H1 (cell line): ENCODE results near the gene C2CD4D. TPM values are rescaled to one million over a fixed set of nuclear protein-coding genes. Genes with fewer than 3 reads are reported as not detected.

ENCODE experiments used
- ATF2 ChIP-seq: IDR thresholded peaks from 2 replicates; pipeline ENCODE4 v1.6.1; 2012; ENCODE audit warnings: low read length, inconsistent platforms
- CEBPB ChIP-seq: IDR thresholded peaks from 2 replicates; pipeline ENCODE4 v1.6.1; 2012; ENCODE audit warnings: low read depth, low read length
- CTCF ChIP-seq, 3 experiments: IDR thresholded peaks; 1 replicate in 2 of 3; 2 replicates in 1 of 3; pipeline versions ENCODE4 v1.5.1 to v1.6.1; 2011; ENCODE audit warnings: low read length in 3 of 3, mild to moderate bottlenecking in 3 of 3, inconsistent platforms in 2 of 3, low read depth in 1 of 3, moderate library complexity in 1 of 3; ENCODE audit not compliant: insufficient read depth in 1 of 3; ENCODE audit errors: control extremely low read depth in 1 of 3
- EGR1 ChIP-seq: IDR thresholded peaks from 2 replicates; pipeline ENCODE4 v1.6.1; 2011; ENCODE audit warnings: low read depth, low read length, borderline replicate concordance
- HDAC6 ChIP-seq: IDR thresholded peaks from one replicate; pipeline ENCODE4 v1.7.1; 2012; ENCODE audit warnings: low read depth, mild to moderate bottlenecking, inconsistent platforms, low read length, moderate library complexity
- KDM5A ChIP-seq: fragments of 200-600 bp; IDR thresholded peaks from 2 replicates; pipeline ENCODE4 v1.7.1; 2012; ENCODE audit warnings: mild to moderate bottlenecking, low read length, inconsistent platforms, mixed read lengths
- NRF1 ChIP-seq: IDR thresholded peaks from 2 replicates; pipeline ENCODE4 v1.6.1; 2011; ENCODE audit warnings: mild to moderate bottlenecking, low read depth, low read length, improper control_type of control experiment
- PHF8 ChIP-seq: fragments of 200-600 bp; sonication (generic); conservative IDR thresholded peaks from 2 replicates; pipeline ENCODE4 v1.7.1; 2012; ENCODE audit warnings: low read depth, mild to moderate bottlenecking, inconsistent platforms, low read length, moderate library complexity
- POLR2AphosphoS5 ChIP-seq: IDR thresholded peaks from 2 replicates; pipeline ENCODE4 v1.6.1; 2011; ENCODE audit warnings: low read depth, low read length
- RXRA ChIP-seq: IDR thresholded peaks from 2 replicates; pipeline ENCODE4 v1.6.1; 2011; ENCODE audit warnings: low read depth, mild to moderate bottlenecking, low read length, moderate library complexity; ENCODE audit not compliant: insufficient read depth
- SAP30 ChIP-seq: fragments of 300-600 bp; sonication (generic); IDR thresholded peaks from 2 replicates; pipeline ENCODE4 v1.7.1; 2012; ENCODE audit warnings: low read length, moderate library complexity, mild to moderate bottlenecking, inconsistent platforms; ENCODE audit not compliant: insufficient read depth, insufficient replicate concordance
- TAF7 ChIP-seq: optimal IDR thresholded peaks from 2 replicates; pipeline ENCODE3; 2011; ENCODE audit warnings: low read depth, mild to moderate bottlenecking, inconsistent platforms, low read length, moderate library complexity, borderline replicate concordance
- USF2 ChIP-seq: IDR thresholded peaks from 2 replicates; pipeline ENCODE4 v1.6.1; 2011; ENCODE audit warnings: low read length, improper control_type of control experiment
- YY1 ChIP-seq: IDR thresholded peaks from 2 replicates; pipeline ENCODE4 v1.6.1; 2011; ENCODE audit warnings: low read depth, mild to moderate bottlenecking, low read length
- polyA plus RNA-seq, 7 experiments: library from polyadenylated mRNA; depleted of rRNA in 3 of 7; stranded (reverse) in 5 of 7; unstranded in 2 of 7; fragments of >200 nt in 5 of 7; fragments of 200-250 nt in 2 of 7; gene quantifications; 1 replicate in 5 of 7; 2 replicates in 1 of 7; 4 replicates in 1 of 7; pipeline versions ENCODE4 v1.2.1 to v1.2.3, GENCODE V29; 2011 to 2013; ENCODE audit warnings: missing spikeins in 2 of 7, mixed read lengths in 2 of 7
- total RNA-seq: library from RNA; stranded (reverse); fragmentation: NEBNext Ultra II Directional; extraction: Animal tissue kit (Norgen Biotek cat#: 25700); gene quantifications from 2 replicates; pipeline ENCODE4 v1.2.1, GENCODE V29; 2021

Gene C2CD4D
- total and polyA plus RNA-seq, 2 of the 8 experiments (the other 6 are each of a cell fraction or from before 2014, with no cell fraction given): 0.41 to 0.71 TPM

GRCh38 chr1:151790071-151790939, 49.3 kb downstream of the C2CD4D start, which contains the start of gene TDRKH (continued):
- TF ChIP-seq CTCF (IDR thresholded peaks at IDR 0.05; ENCODE audit: control extremely low read depth in 1 of 3, insufficient read depth in 1 of 3, low read depth in 1 of 3, low read length in 3 of 3): peak; percentile 34 to 56 (median 38)
- TF ChIP-seq HDAC6: no peak
- TF ChIP-seq PHF8: peak; percentile 30; the same call in 1 of the 2 replicates
- TF ChIP-seq EGR1: peak; percentile 87; the same call in 1 of the 2 replicates
- TF ChIP-seq CEBPB: no peak
- peak; percentile 89 for TF ChIP-seq SAP30
- no peak for TF ChIP-seq USF2
- TF ChIP-seq ATF2: no peak
- no peak for TF ChIP-seq KDM5A
- no peak for TF ChIP-seq POLR2AphosphoS5
- TF ChIP-seq YY1: 0 out of 2 replicates have a peak, but pooled peaks have one; percentile 16
- no peak for TF ChIP-seq NRF1
- no peak for TF ChIP-seq RXRA
- peak; percentile 34 for TF ChIP-seq TAF7
